ENCODE results near the gene ZC3H7B.
"Not testable (repeated sequence)": the region's sequence is repeated elsewhere in the genome, so short reads cannot be mapped to it uniquely, and the experiment has no call there.

Gene ZC3H7B, protein sequence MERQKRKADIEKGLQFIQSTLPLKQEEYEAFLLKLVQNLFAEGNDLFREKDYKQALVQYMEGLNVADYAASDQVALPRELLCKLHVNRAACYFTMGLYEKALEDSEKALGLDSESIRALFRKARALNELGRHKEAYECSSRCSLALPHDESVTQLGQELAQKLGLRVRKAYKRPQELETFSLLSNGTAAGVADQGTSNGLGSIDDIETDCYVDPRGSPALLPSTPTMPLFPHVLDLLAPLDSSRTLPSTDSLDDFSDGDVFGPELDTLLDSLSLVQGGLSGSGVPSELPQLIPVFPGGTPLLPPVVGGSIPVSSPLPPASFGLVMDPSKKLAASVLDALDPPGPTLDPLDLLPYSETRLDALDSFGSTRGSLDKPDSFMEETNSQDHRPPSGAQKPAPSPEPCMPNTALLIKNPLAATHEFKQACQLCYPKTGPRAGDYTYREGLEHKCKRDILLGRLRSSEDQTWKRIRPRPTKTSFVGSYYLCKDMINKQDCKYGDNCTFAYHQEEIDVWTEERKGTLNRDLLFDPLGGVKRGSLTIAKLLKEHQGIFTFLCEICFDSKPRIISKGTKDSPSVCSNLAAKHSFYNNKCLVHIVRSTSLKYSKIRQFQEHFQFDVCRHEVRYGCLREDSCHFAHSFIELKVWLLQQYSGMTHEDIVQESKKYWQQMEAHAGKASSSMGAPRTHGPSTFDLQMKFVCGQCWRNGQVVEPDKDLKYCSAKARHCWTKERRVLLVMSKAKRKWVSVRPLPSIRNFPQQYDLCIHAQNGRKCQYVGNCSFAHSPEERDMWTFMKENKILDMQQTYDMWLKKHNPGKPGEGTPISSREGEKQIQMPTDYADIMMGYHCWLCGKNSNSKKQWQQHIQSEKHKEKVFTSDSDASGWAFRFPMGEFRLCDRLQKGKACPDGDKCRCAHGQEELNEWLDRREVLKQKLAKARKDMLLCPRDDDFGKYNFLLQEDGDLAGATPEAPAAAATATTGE

DNA sequence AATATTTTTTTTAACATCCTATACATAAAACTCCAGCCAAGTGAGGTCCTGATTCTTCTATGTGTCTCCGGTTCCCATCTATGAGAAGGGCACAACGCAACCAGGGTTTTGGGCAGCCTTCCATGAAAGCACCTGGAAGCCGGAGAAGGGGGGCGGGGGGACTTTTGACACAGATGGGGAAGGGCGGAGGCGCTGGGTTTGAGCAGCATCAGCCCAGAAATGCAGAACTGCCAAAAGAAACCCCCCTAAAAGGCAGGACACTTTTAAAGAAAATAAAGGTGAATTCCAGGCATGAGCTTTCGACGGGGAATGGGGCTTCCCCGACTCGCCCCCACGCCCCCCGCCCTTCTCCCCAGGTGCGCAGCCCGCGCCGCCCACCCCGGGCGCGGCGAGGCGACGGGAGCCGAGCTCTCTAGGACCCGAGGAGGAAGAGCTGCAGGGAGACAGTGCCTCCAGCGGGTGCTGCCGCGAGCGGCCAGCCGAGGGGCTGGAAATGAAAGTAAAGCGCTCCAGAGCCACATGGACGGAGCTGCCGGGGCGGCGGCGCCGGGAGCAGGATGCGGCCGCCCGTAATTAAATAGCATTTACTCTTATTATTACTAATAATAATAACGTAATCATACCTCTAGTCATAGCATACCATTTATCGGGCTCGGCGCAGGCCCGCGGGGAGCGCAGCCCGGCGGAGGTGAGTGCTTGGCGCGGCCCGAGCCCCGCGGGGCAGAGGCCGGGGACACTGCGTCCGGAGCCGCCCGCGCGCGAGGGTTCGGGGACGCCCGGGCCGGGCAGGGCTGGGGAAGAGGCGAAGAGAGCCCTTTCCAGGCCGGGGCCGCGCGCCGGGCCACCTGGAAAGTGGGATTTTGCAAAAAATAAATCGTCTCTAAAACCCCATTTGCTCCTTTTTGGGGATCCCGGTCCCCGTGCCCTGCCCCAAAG is at the start of gene ZC3H7B:
Gene ZC3H7B (plus strand): TSS at position 441 of the 936 bp plus-strand sequence. CDS start 19,136 bp downstream, outside the sequence.
- peak; percentile 88 for DNase-seq (ENCODE audit: low spot score)
- ChIA-PET CTCF (interaction anchor here (0.6 to 0.7 kb wide), 2 partner anchors 13 to 56 kb away, joined by 4 to 8 read pairs; no protein-coding TSS in a partner anchor), POLR2A (ENCODE audit: low non-redundant PET) (no interaction called here)
- peak within 1 kb of the TSS; percentile 88 for H3K27ac ChIP-seq
- TF ChIP-seq, protein P1, sequence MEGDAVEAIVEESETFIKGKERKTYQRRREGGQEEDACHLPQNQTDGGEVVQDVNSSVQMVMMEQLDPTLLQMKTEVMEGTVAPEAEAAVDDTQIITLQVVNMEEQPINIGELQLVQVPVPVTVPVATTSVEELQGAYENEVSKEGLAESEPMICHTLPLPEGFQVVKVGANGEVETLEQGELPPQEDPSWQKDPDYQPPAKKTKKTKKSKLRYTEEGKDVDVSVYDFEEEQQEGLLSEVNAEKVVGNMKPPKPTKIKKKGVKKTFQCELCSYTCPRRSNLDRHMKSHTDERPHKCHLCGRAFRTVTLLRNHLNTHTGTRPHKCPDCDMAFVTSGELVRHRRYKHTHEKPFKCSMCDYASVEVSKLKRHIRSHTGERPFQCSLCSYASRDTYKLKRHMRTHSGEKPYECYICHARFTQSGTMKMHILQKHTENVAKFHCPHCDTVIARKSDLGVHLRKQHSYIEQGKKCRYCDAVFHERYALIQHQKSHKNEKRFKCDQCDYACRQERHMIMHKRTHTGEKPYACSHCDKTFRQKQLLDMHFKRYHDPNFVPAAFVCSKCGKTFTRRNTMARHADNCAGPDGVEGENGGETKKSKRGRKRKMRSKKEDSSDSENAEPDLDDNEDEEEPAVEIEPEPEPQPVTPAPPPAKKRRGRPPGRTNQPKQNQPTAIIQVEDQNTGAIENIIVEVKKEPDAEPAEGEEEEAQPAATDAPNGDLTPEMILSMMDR (conservative IDR thresholded peaks at IDR 0.05; ENCODE audit: low read depth): peak; percentile 67

DNA sequence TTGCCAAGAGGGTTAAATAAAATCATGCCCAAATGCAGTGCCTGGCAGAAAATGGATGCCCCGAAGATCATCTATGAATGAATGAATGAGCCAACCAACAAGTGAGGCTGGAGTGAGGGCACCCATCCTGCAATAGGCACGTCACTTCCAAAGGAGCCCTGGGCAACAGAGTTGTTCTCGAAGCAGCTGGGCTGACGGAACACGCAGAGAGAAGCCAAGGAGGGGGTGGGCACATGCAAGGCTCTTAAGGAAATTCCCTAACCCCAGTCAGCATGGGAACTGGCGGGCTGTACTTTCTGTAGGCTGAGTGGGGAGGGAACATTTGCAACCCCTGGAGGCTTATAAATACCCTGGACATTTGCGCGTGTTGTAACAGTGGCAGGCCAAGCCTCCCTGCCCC is 49.0 kb upstream of the ZC3H7B start:
- H3K27ac ChIP-seq: peak overlapping the region; percentile 22
- TF ChIP-seq, protein P1 (conservative IDR thresholded peaks at IDR 0.05; ENCODE audit: low read depth): no peak
- ChIA-PET POLR2A (ENCODE audit: low non-redundant PET) (no interaction called here), CTCF (no interaction called here)
- no peak for DNase-seq (ENCODE audit: low spot score)

DNA sequence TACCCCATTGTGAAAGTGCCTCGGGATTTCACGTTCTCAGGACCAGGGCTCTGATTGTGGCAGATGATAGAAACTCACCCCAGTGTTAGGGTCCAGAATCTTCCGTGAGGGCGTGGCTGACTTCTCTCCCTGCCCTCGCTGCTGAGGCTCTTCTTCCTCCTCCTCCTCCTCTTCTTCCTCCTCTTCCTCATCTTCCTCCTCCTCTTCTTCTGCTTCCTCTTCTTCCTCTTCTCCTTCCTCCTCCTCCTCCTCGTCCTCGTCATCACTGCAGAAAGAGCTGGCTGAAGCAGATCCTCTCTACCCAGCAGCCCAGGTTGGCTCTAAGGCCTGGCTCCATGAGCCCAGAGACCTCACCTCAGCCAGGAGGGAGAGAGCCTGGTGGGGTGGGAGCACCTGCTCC is 47.1 kb upstream of the ZC3H7B start:
- DNase-seq (ENCODE audit: low spot score): no peak
- CTCF ChIA-PET: no interaction called here
- POLR2A ChIA-PET (ENCODE audit: low non-redundant PET): no interaction called here
- TF ChIP-seq, protein P1 (conservative IDR thresholded peaks at IDR 0.05; ENCODE audit: low read depth): no peak
- H3K27ac ChIP-seq: peak overlapping the region; percentile 7; the same call in 1 of the 2 replicates

DNA sequence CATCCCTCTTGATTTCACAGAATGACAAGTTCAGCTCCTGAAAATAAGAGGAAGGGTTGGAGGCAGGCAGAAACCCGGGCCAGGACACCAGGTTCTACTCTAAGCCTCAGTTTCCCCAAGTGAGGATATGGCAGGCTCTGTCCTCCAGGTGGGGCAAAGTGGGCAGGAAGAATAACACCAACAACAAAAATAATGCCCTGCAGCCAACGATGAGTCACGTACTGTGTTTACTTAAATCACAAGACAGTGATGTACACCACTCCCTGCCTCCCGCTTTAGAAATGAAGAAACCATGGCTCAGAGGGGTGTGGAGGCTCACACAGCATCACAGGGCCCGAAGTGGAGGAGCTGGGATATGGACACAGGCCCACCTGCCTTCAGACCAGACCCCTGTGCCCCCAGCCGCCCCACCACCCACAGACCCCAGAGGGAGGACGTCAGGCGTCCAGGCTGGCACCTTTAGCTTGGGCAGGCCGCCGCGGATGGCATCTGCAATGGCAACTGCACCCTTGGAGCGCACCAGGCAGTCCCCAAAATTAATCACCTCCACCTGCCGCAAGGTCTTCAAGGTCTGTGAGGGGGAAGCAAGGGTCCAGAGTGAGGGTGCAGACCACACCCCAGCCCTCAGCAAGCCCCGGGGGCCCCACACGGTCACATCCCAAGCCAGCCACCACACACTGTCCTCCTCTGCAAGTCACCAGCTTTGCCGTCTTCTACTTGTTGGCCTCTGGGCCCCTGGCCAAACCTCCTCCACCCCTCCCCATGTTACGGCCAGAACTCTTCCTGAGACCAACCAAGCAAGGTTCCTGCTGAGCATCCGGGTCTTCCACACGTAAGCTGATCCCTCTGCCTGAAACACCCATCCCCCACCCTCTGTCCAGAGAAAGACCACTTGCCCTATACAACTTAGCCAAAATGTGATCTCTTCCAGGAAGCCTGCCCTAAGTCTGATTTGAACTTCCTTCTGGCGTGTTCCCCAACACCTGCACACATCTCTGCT is 44.8 kb upstream of the ZC3H7B start:
- TF ChIP-seq, protein P1 (conservative IDR thresholded peaks at IDR 0.05; ENCODE audit: low read depth): no peak
- ChIA-PET POLR2A (ENCODE audit: low non-redundant PET) (no interaction called here), CTCF (interaction anchor here (0.6 to 0.7 kb wide), 3 partner anchors 25 to 1894 kb away, joined by 3 read pairs; no protein-coding TSS in a partner anchor)
- peak overlapping the region; percentile 69 for H3K27ac ChIP-seq
- DNase-seq (ENCODE audit: low spot score): peak; percentile 57

DNA sequence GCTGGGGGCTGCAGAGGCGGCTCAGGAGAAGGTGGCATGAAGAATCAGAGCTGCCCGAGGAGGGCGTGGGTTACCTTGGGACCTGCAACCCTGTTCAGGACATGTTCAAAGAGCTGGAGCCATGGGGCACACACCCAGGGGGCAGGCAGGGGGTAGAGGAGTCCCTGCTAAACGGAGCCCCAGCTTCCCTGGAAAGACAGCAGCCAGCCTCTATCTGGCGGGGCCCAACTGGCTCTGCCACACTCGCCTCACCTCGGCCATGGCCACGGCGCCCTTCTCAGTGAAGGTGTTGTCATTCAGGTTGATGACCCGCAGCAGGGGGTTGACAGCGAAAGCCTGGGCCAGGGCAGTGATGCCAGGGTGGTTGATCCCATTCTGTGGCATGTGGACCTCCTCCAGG is 43.6 kb upstream of the ZC3H7B start:
- no peak for DNase-seq (ENCODE audit: low spot score)
- peak overlapping the region; percentile 69 for H3K27ac ChIP-seq
- ChIA-PET POLR2A (ENCODE audit: low non-redundant PET) (no interaction called here), CTCF (no interaction called here)
- TF ChIP-seq, protein P1 (conservative IDR thresholded peaks at IDR 0.05; ENCODE audit: low read depth): no peak

DNA sequence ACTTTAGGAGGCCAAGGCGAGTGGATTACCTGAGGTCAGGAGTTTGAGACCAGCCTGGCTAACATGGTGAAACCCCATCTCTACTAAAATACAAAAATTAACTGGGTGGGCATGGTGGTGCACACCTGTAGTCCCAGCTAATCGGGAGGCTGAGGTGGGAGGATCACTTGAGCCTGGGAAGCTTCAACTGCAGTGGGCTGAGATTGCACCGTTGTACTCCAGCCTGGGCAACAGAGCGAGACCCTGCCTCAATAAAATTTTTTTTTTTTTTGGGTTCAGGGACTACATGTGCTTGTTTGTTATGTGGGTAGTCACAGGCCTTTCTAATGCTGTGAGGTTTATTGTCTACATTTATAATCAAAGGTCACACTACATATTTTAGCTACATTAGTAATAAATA is 41.6 kb upstream of the ZC3H7B start:
- H3K27ac ChIP-seq; DNase-seq (ENCODE audit: low spot score); CTCF ChIA-PET: not testable (repeated sequence)
- POLR2A ChIA-PET (ENCODE audit: low non-redundant PET): interaction anchor here (0.7 kb wide), 1 partner anchor 11 kb away, joined by 4 read pairs; no protein-coding TSS in a partner anchor

Data from RWPE1 (cell line).